Measurements from ENCODE around the gene MEX3B.
"Not testable (repeated sequence)": the region's sequence is repeated elsewhere in the genome, so short reads cannot be mapped to it uniquely, and the experiment has no call there.

The MEX3B gene

GRCh38 chr15:82043796-82044372 is 1.9 kb downstream of the MEX3B start:
- Histone ChIP-seq H3K4me3 (peak overlapping the region; percentile 90 to 99 (median 98)), H3K36me3 (peaks cover 12 to 31% (median 20%) of the 10 kb centered on the region in 11 experiments; a peak in 20 of 22 replicates)

GRCh38 chr15:82043130-82043673 is 2.6 kb downstream of the MEX3B start:
- Histone ChIP-seq H3K27me3 (no peaks in the 10 kb centered on the region), H3K36me3 (peaks cover 12 to 31% (median 20%) of the 10 kb centered on the region in 11 experiments; a peak in 20 of 22 replicates), H3K4me2 (peak overlapping the region; percentile 86 to 98 (median 94)), H4K20me1 (peaks cover 16 to 63% (median 49%) of the 10 kb centered on the region in 11 experiments), H3K27ac (no peak overlapping the region), H3K4me1 (peaks cover 26 to 45% (median 39%) of the 10 kb centered on the region in 10 experiments), H3K9ac (peak overlapping the region in 7 of 11 experiments; percentile 5 to 97 (median 39); a peak in 4 of 22 replicates), H3K4me3 (peak overlapping the region in 9 of 10 experiments; percentile 90 to 99 (median 98); a peak in 13 of 20 replicates), H3K9me3 (replicated peaks in 1 of 11) (no peaks in the 10 kb centered on the region)
- no peak for TF ChIP-seq Cebpa-rat (IDR thresholded peaks at IDR 0.05)

More at GRCh38 chr15:82043796-82044372, 1.9 kb downstream of the MEX3B start:
- Histone ChIP-seq H4K20me1 (peaks cover 16 to 63% (median 49%) of the 10 kb centered on the region in 11 experiments), H3K4me1 (peaks cover 26 to 50% (median 43%) of the 10 kb centered on the region in 10 experiments), H3K27me3 (no peaks in the 10 kb centered on the region), H3K9ac (peak overlapping the region; percentile 80 to 97 (median 95); a peak in 21 of 22 replicates), H3K9me3 (replicated peaks in 1 of 11) (no peaks in the 10 kb centered on the region), H3K27ac (peak overlapping the region in 10 of 11 experiments; percentile 79 to 94 (median 92); a peak in 19 of 22 replicates), H3K4me2 (peak overlapping the region; percentile 86 to 98 (median 94))
- no peak for TF ChIP-seq Cebpa-rat (IDR thresholded peaks at IDR 0.05)

GRCh38 chr15:82040862-82041261 is 5.0 kb downstream of the MEX3B start:
- H3K36me3 ChIP-seq: peaks cover 12 to 38% (median 25%) of the 10 kb centered on the region in 11 experiments; a peak in 20 of 22 replicates
- no peak overlapping the region for H3K9ac ChIP-seq
- no peaks in the 10 kb centered on the region for H3K27me3 ChIP-seq
- TF ChIP-seq Cebpa-rat (IDR thresholded peaks at IDR 0.05): no peak
- H3K9me3 ChIP-seq (replicated peaks in 1 of 11): peaks cover 0 to 5% (median 0%) of the 10 kb centered on the region in 11 experiments; a peak in 3 of 22 replicates
- no peak overlapping the region for H3K27ac ChIP-seq
- H3K4me2 ChIP-seq: peak overlapping the region in 10 of 11 experiments; percentile 0 to 45 (median 20); a peak in 13 of 22 replicates
- H3K4me1 ChIP-seq: peaks cover 25 to 39% (median 32%) of the 10 kb centered on the region in 10 experiments
- H3K4me3 ChIP-seq: no peak overlapping the region
- H4K20me1 ChIP-seq: peaks cover 16 to 63% (median 49%) of the 10 kb centered on the region in 11 experiments

- Histone ChIP-seq H3K4me3 (no peak overlapping the region), H3K27me3 (no peaks in the 10 kb centered on the region), H3K36me3 (peaks cover 12 to 38% (median 25%) of the 10 kb centered on the region in 11 experiments; a peak in 20 of 22 replicates), H3K4me1 (peaks cover 25 to 39% (median 32%) of the 10 kb centered on the region in 10 experiments), H3K4me2 (peak overlapping the region in 3 of 11 experiments; percentile 3 to 45 (median 19); a peak in 4 of 22 replicates), H3K9me3 (replicated peaks in 1 of 11) (peaks cover 0 to 5% (median 0%) of the 10 kb centered on the region in 11 experiments; a peak in 3 of 22 replicates), H3K9ac (no peak overlapping the region), H4K20me1 (peaks cover 16 to 59% (median 49%) of the 10 kb centered on the region in 11 experiments), H3K27ac (no peak overlapping the region)
- TF ChIP-seq Cebpa-rat (IDR thresholded peaks at IDR 0.05): no peak
Measured at GRCh38 chr15:82040390-82040789, 5.4 kb downstream of the MEX3B start.

- H3K36me3 ChIP-seq: peaks cover 12 to 38% (median 25%) of the 10 kb centered on the region in 11 experiments; a peak in 20 of 22 replicates
- peaks cover 25 to 39% (median 32%) of the 10 kb centered on the region in 10 experiments for H3K4me1 ChIP-seq
- H3K27ac ChIP-seq: no peak overlapping the region
- H4K20me1 ChIP-seq: peaks cover 16 to 54% (median 48%) of the 10 kb centered on the region in 11 experiments
- H3K4me3 ChIP-seq: no peak overlapping the region
- peaks cover 0 to 5% (median 0%) of the 10 kb centered on the region in 11 experiments; a peak in 3 of 22 replicates for H3K9me3 ChIP-seq (replicated peaks in 1 of 11)
- no peak overlapping the region for H3K9ac ChIP-seq
- no peaks in the 10 kb centered on the region for H3K27me3 ChIP-seq
- no peak for TF ChIP-seq Cebpa-rat (IDR thresholded peaks at IDR 0.05)
- H3K4me2 ChIP-seq: no peak overlapping the region
Measured at GRCh38 chr15:82039871-82040270, 5.9 kb downstream of the MEX3B start.

GRCh38 chr15:82036461-82036860 is 9.4 kb downstream of the MEX3B start:
- peaks cover 0 to 27% (median 14%) of the 10 kb centered on the region in 11 experiments; a peak in 15 of 22 replicates for H4K20me1 ChIP-seq
- peaks cover 22 to 31% (median 28%) of the 10 kb centered on the region in 10 experiments for H3K4me1 ChIP-seq
- H3K9me3 ChIP-seq (replicated peaks in 1 of 11): peaks cover 0 to 5% (median 0%) of the 10 kb centered on the region in 11 experiments; a peak in 3 of 22 replicates
- H3K4me2 ChIP-seq: no peak overlapping the region
- TF ChIP-seq Cebpa-rat (IDR thresholded peaks at IDR 0.05): no peak
- H3K36me3 ChIP-seq: peaks cover 0 to 20% (median 3%) of the 10 kb centered on the region in 11 experiments; a peak in 6 of 22 replicates
- H3K27me3 ChIP-seq: no peaks in the 10 kb centered on the region
- no peak overlapping the region for H3K9ac ChIP-seq
- H3K27ac ChIP-seq: no peak overlapping the region
- H3K4me3 ChIP-seq: no peak overlapping the region

GRCh38 chr15:82031871-82032270 is 13.9 kb downstream of the MEX3B start:
- Histone ChIP-seq H3K9me3 (replicated peaks in 1 of 11) (peaks cover 0 to 5% (median 0%) of the 10 kb centered on the region in 11 experiments; a peak in 3 of 22 replicates), H3K36me3 (peaks cover 0 to 10% (median 0%) of the 10 kb centered on the region in 11 experiments; a peak in 3 of 22 replicates), H3K27me3 (peaks cover 0 to 8% (median 0%) of the 10 kb centered on the region in 11 experiments; a peak in 4 of 22 replicates), H3K9ac (no peak overlapping the region), H3K27ac (no peak overlapping the region), H3K4me2 (peak overlapping the region; percentile 37 to 73 (median 56)), H3K4me3 (no peak overlapping the region), H3K4me1 (peaks cover 16 to 26% (median 22%) of the 10 kb centered on the region in 10 experiments), H4K20me1 (peaks cover 0 to 7% (median 0%) of the 10 kb centered on the region in 11 experiments; a peak in 4 of 22 replicates)
- TF ChIP-seq Cebpa-rat (IDR thresholded peaks at IDR 0.05): no peak

GRCh38 chr15:82030176-82030575 is 15.6 kb downstream of the MEX3B start:
- Histone ChIP-seq H3K4me1 (peaks cover 16 to 26% (median 22%) of the 10 kb centered on the region in 10 experiments), H4K20me1 (peaks cover 0 to 7% (median 0%) of the 10 kb centered on the region in 11 experiments; a peak in 4 of 22 replicates), H3K4me3 (no peak overlapping the region), H3K9me3 (replicated peaks in 1 of 11) (no peaks in the 10 kb centered on the region), H3K4me2 (no peak overlapping the region), H3K27ac (no peak overlapping the region), H3K27me3 (peaks cover 0 to 8% (median 0%) of the 10 kb centered on the region in 11 experiments; a peak in 4 of 22 replicates), H3K36me3 (no peaks in the 10 kb centered on the region), H3K9ac (no peak overlapping the region)
- no peak for TF ChIP-seq Cebpa-rat (IDR thresholded peaks at IDR 0.05)

- not testable (repeated sequence) for H3K4me3 ChIP-seq; H4K20me1 ChIP-seq; H3K9ac ChIP-seq; H3K4me2 ChIP-seq; H3K36me3 ChIP-seq; H3K9me3 ChIP-seq (replicated peaks in 1 of 11); H3K27ac ChIP-seq; H3K27me3 ChIP-seq
- peaks cover 16 to 23% (median 20%) of the 10 kb centered on the region in 10 experiments for H3K4me1 ChIP-seq
Measured at GRCh38 chr15:82028163-82028562, 17.7 kb downstream of the MEX3B start.
